Measurements from ENCODE around the gene EFR3B.

EFR3B gene

DNA sequence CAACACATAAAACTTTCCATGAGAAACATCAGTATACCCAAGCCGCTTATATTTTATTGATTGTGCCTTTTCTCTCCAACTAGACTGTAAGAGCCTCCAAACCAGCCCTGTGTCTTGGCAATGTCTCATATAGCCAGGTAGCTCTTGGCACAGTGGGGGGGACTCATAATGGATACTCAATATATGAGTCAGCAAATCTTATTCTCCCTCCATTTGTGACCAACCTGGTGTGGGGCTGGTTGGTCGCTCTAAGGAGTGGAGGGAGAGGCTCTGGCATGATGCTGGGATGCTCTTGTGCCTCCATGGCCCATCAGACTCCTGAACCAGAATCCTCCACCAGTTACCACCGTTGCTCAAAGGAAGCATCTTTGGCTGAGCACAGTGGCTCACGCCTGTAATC lies 32.0 kb downstream of the EFR3B start:
- no peak for DNase-seq

DNA sequence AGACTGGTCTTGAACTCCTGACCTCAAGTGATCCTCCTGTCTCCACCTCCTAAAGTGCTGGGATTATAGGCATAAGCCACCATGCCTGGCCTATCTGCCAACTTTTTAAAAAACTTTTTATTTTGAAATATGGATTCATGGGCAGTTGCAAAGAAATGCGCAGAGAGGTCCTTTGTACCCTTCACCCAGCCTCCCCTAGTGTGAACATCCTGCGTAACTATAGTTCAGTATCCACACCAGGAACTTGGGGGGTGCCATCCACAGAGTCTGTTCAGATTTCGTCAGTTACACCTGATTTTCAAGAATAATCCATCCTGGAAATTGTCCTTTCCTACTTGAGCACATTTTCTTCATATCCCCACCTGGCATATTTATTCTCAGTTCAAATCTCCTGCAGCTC lies 33.0 kb downstream of the EFR3B start:
- DNase-seq: no peak

DNA sequence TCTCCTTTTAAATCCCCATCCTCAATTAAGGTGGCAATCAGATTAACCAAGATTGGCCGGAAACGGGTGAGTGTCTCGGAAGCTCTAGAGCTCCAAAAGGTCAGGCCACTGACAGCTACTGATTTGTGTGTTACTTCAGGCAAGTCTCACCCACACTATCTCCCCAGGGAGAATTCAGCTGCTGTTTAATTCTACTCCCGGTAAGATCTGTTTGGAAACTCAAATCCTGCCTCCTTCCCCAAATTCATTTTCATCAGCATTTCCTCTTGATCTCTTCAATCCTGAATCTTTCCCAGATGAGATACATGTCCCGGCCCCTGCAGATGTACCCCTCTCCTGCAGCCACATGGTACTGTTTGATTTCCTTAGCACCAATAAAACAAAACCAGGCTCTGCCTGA lies 34.9 kb downstream of the EFR3B start:
- no peak for DNase-seq

DNA sequence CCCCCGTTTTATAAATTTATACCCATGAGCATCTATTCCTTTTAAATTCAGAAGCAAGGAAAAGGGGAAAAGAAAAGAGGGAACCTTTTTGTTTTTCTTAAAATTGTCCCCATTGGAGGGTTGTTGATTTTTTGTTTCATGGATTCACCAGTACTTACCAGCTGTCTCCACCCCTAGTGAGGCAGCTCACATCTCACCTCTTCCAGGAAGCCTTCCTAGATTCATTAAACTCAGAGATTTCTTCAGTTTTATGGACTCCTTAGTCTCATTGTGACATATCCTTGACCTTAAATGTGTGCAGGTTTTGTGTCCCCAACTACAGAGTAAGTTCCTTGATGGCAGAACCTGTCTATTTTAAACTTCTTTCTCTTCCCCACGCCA lies 35.9 kb downstream of the EFR3B start:
- DNase-seq: no peak

DNA sequence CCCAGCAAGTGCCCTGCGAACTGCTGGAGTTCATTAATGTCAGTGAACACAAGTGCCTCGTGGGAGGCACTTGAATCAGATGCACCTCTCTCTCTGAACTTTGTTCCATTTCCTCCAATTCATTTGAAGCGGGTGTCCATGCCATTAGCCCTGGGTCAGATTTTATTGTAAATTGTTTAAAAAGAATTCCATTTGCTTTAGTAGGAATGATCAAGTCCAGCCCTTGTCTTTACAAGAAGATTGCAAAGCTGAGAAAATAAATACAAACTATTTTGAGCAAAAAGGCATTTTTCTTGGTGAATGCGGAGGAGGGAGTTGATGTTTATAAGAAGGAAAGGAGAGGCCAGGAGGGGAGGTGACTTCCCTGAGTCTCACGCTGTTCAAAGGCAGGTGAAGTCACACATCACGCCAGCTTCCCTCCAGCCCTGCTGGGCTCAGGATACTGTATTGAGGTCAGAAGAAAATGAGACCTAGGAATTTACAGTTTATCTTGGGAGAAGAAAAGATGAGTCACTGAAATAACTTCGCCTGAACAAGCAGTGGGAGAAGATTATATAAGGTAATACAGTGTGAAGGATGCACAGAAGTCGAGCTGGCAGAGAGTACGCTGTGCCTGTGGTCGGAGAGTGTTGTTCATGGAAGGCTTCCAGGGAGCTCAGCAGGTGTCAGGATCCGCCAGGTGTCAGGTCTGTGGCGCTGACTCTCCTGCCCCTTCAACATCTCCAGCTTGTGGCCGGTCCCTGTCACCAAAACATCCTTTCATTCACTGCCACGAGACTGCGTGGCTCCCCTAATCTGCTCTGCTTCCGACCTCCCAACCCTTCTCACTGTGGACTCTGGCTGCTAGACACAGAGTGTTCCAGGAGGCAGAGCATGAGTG lies 36.5 kb downstream of the EFR3B start:
- no peak for DNase-seq

DNA sequence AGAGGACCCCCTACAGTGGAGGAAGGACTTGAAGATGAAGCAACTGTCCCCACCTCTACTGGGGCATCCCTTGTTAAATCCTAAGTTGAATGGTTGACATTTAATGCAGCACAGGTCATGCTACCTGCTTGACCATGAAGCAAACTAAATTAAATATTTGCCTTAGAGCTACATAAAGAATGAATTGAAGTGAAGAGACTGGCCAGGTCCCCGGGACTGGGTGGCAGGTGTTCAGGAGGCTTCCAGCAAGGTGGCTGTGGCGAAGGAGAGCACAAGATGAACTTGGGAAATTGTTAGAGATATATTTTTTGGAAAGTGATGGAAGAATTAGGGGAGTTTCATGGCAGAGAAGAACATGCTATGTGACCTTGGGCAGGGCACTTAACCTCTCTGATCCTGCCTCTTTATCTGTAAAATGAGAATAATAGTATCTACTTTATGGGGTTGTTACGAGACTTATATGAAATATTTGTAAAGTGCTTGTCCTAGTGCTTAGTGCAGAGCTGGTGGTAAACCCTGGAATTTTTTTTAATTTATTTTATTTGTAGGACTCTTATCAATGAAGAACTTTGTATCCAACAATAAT lies 37.3 kb downstream of the EFR3B start:
- DNase-seq: no peak

DNA sequence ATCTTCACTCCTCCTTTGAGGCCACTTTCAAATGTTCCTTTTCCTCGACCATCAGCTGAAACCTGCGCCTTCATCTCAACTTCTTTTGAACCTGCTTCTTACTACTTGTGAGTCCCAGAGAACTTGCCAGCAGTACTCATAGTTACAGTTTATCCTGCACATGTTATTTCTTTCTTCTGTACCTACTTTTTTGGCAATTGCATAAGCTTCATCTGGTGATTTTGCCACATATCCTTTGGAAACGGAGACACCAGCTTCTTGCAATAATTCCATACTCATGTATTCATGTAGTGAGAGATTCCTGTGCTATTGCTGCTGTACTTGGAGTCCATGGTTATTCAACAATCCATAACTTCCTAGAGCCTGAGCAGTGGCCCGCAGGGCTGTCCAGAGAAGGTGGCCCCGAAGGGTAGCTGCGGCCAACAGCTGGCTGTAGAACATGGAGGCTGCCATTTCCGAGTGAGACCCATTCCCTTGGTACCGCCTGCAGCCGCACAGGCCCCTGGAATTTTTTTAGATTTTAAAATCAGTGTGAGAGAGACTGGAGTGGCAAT lies 39.4 kb downstream of the EFR3B start:
- no peak for DNase-seq

DNA sequence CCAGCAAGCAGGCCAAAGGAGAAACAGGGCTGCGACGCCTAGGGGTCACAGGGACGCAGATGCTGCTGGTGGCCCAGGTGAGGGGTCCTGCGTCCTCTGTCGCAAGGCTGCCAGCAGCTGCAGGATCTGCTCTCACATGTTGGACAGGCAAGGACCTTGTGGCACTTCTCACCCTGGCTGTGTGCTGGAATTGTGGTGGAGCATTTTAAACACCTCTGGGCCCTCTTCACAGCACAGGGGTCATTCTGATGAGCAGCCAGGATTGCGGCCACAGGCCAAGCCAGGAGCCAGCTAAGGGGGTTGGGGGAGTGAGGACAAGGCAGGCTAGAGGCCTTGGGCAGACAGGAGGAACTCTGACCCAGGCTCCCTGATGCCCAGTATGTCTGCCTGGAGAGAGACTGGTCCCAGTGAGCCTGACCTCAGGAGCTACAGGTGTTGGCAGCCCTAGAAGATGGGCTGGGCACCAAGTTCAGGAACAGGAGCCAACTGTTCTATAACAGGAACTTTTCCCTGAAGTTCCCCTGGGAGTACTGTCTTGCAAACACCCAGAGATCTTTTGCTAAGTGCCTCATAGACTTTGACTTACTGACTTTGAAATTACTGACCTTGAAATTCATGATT lies 40.2 kb downstream of the EFR3B start:
- no peak for DNase-seq

DNA sequence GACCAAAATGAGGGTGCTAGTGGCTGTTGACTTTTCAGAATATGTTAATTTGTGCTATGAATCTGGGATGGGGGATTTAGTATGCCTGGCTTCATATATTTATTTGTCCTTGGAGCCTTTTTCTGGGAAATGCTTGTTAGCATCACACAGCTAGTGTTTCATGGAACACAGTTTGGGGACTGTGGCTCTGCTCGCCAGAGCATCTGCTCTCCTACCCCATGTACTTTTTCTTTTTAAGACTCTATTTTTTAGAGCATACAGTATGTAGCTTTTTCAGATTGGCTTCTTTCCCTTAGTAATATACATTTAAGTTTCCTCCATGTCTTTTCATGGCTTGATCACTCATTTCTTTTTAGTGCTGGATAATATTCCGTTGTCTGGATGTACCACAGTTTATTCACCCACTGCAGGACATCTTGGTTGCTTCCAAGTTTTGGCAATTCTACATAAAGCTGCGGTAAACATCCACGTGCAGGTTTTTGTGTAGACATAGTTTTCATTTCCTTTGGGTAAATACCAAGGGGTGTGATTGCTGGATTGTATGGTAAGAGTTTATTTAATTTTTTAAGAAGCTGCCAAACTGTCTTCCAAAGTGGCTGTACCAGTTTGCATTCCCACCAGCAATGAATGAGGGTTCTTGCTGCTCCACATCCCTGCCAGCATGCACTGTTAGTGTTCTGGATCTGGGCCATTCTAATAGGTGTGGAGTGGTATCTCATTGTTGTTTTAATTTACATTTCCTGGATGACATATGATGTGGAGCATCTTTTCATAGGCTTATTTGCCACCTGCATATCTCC lies 44.1 kb downstream of the EFR3B start:
- no peak for DNase-seq

DNA sequence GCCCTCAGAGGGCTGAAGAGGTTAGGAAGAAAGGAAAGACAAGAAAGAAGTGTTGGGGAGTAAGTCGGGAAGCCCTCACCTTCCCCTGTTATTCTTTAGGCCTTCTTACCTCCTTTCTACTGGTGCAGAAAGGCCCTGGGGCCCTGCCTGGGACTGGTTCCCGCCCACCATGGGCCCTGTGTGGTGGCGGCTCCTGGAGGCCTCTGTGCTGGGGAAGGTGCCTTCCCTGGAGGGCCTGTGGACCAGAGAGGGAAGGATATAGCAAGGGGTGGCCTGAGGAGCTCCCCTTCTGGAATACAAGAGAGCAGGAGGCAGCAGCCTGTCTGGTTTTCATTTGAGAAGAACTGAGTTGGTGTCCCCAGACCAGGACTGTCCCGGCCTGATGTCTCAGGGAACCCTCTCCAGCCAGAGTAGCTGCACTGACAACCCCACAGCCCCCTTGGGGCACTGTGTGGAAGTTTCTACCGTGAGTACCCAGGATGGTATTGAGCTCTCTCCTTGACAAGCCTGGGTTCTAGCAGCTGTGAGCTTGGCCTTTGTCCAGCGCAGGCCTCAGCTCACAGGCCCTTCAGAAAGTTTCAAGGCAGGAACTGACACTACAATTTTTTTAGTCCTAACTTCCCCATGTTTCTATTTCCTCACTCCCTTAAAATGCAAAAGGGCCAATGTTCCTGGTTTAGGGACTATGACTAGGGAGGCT lies 47.1 kb downstream of the EFR3B start:
- DNase-seq: no peak

DNA sequence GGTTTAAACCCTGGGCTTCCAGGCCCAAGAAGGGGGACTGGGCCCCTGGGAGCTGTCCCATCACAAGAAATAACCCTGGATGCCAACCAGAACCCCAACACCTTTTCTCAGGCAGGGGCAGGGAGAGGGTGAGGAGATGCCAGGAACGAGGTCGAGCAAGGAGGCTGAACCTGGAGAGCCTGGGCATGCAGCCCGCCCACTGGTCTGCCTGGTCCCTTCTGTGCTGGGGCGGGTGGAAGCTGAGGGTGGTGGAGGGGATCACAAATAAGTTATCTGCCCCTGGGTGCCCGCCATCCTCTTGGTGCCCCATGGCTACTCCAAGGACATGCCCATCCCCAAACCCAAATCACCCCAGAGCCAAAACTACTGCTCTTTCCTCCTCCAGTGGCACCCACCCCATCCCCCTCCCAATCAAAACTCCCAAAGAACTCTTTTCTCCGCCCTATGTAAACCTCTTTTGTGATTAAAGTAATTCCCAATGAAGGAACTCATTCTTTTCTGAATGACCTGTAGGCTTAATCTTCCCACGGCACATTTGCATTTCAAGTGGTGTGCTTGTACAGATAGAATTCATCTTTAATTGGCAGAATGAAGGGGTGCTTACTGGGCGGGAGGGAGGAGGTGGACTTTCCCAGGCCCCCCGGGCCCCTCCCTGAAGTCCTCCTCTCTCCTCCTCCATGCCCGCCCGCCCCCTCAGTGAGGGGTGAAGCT lies 47.9 kb downstream of the EFR3B start:
- no peak for DNase-seq

DNA sequence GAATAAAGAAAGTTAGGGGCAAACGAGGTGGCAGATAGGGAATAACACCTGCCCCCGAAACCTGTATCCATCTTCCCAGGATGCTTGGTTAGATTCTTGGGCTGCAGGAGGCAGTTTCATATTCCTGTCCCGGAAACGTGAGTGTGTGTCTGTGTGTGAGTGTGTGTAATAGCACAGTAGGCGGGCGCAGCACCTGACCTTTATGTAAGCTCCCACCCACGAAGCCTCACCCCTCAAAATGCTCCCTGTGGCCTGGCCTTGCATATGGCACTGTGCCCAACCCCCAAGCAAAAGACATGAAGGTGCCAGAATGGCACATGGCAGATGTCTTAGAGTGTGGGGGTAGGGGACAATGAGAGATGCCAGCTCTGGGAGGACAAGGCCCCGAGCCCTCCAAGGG lies 48.9 kb downstream of the EFR3B start:
- no peak for DNase-seq

DNA sequence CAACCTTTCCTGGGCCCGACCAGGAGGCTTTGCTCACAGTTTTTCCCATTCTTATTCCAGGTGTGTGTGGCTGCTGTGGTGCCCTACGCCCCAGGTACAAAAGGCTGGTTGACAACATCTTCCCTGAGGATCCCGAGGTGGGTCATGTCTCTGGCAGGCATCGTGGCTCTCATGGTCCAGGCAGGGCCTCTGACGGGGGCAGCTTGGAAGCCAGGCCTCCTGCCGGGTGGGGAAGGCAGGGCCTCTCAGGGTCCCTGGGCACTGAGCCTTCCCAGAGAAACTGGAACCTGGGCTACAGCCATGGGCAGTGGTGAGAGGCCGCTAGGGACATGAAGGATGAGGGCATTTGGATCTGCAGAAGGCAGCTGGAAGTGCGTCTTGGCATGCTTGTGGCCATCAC lies 49.4 kb downstream of the EFR3B start:
- DNase-seq: no peak

DNA sequence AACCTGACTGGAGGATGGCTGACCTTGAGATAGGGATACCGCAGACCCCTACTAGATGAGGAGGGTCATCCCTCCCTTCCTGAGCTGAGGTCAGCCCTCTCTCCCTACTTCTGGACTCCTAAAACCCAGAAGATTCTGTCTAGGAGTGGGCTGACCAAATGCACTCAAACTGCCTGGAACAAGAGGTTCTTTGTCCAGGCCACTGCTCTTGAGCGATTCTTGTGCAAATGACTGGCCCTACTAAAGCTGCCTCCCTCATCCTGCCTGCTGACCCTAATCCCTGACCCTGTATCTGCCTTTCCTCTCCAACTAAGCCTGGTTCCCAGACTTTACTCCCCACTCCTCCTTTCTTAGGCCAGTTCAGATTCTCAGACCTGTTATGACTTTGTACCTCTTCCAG lies 56.2 kb downstream of the EFR3B start:
- DNase-seq: no peak

DNA sequence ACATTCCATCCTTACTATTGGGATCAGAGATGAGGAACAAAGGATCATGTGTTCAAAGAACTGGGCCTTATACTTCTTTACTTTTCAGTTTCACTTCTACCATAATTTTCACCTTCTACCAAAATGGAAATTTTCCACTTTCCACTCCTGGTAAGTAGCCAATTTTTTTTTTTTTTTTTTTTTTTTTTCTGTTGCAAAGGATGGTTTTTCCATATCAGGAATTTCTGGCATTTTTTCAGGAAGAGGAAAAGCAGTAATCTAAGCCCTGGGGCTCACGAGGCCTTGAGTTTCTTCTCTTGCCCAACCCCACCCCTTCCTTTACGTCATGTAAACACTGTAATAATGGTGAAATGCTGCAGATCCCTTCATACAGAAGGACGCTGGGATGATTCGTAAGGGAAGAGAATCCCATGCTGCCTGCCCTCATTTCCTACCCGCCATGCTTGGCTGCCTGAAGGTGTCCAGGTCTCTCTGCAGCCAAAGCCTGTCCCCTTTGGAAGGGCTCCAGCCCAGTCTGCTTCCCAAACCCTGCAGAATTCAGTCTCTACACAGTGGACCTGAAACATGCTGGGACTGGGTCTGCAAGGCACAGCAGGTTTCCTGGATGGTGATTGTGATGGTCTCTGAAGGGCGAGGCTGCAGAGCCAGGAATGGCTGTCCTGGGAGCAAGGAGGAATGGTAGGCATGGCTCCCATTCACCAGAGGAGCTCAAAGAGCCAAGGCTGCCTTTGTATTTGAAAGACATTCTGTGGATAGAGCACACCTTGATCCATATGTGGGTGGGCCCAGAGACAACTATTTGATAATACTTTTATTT lies 57.0 kb downstream of the EFR3B start:
- no peak for DNase-seq

DNA sequence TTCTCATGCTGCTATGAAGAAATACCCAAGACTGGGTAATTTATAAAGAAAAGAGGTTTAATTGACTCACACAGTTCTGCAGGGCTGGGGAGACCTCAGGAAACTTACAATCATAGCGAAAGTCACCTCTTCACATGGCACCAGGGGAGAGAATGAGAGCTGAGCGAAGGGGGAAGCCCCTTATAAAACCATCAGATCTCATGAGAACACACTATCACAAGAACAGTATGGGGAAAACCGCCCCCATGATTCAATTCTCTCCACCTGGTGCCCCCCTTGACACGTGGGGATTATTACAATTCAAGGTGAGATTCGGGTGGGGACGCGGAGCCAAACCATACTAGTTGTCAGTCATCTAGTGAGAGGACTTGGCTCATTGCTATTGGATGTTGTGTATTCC lies 60.5 kb downstream of the EFR3B start:
- peak; percentile 62 for DNase-seq

DNA sequence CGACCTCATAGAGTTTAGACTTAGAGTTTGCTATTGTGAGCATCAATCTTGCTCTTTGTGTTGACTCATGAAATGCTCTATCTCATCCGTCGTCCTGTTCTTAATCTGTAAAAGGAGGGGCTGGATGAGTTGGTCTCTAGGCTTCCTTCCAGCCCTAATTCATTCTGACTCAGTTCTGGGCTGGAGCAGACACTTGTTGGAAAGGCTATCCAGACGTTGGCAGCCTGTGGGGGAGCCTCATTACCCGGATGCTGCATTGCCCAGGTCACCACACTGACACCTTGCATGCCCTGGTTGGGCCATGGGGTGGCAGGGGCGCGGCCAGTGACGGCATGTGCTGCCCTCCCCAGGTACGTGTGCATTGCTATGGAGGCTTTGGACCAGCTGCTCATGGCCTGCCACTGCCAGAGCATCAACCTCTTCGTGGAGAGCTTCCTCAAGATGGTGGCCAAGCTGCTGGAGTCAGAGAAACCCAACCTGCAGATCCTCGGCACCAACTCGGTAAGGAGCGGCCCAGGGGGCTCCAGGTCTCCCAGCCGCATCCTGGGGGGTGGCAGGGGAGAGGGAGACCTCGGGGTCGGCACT lies 61.5 kb downstream of the EFR3B start:
- no peak for DNase-seq

DNA sequence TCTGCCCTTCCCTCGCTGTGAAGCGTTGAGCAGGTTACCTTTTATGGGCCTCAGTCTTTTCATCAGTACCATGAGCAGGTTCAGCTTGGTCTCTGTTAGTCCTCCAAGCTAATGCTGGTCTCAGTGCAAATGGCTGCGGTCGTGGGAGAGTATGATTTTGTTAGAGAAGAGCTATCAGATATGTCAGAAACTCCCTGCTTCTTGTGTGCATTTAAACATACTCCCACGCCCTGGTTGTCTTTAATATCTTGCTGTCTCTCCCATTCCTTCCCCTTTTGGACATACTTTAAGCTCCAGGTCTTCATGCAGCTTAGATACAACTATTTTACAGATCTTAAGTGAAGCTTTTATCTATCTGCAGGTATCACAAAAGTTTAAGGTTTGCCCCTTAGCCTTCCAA lies 62.9 kb downstream of the EFR3B start:
- DNase-seq: no peak

DNA sequence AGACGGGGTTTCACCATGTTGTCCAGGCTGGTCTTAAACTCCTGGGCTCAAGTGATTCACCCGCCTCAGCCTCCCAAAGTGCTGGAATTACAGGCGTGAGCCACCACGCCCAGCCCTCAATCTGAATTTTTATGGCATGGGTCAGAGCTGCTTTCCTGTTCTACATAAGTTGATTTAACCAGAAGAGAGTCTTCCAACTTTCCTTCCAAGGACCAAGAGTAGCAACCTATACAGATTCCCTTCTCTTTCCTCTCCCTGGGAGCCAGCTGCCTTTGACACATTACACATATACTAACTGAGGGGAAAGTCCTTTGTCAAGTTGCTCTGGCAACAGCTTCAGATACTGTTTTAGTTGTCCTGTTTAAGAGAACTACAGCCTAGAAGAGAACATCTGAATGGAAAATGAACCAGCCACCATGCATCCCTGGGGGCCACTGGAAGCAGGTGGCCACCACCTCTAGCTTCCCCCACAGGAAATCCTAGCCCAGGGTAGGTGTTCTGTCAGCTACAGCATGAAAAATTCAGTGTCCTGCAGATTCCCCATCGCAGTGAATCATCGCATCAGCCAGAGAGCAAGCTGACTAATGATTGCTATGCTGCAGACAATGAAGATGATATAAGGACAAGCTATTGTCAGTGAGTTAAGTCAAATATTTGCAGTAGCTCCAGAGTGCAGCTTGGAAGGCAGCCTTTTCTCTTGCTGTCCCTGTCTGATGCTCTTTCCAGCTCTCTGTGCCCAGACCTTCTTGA lies 63.6 kb downstream of the EFR3B start:
- DNase-seq: peak; percentile 30

DNA sequence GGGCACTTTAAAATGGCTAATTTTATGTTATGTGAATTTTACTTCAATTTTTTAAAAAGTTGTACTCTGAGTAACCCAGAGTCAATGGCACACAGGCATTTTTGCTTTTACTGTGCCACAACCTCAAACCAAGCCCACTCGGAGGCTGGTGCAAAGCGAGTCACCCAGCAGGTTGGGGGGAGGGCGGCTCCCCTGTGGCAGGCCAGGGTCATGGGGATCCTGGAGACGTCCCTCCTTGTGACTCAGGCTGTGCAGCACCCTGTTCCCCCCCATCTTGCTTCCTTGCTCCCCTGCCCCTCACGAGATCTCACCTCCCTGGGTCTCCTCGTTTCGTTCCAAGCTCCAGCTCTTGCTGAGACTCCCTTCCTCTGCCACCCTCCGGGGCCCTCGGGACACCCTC lies 67.9 kb downstream of the EFR3B start:
- peak; percentile 65 for DNase-seq
